B cell (primary cell): ENCODE data around the gene MRPL52. TPM values are rescaled to one million over a fixed set of nuclear protein-coding genes. Genes with fewer than 3 reads are reported as not detected.

Experiments
- ATAC-seq: fragments of 200-7000 bp; cut with Tn5 transposase; one replicate; pipeline ENCODE4 v1.10.0; 2021; ENCODE audit warnings: low read depth, mild to moderate bottlenecking, moderate number of reproducible peaks, moderate library complexity
- CTCF ChIA-PET: fragments of 350-600 bp; sonication (Branson Sonifier 250); formaldehyde crosslinking; loops from one replicate; lab custom pipeline; 2021; ENCODE audit warnings: antibody characterized with exemption, inconsistent platforms; lab: Charles Lee
- POLR2A ChIA-PET: fragments of 350-600 bp; sonication (Branson Sonifier 250); formaldehyde crosslinking; loops from one replicate; lab custom pipeline; 2021; ENCODE audit warnings: antibody characterized with exemption; lab: Charles Lee
- DNase-seq: peaks from one replicate; pipeline ENCODE4 v3.0.0; 2013
- H2AFZ ChIP-seq: 2 replicates; pipeline ENCODE4 v1.6.1; 2012; ENCODE audit warnings: mild to moderate bottlenecking, low read depth, low read length; ENCODE audit not compliant: insufficient read depth, poor library complexity, severe bottlenecking
- H3K27ac ChIP-seq, 2 donors: 1 replicate in 1 of 2; 2 replicates in 1 of 2; pipeline ENCODE4 v1.5.1; 2012 to 2013; ENCODE audit warnings: low read length in 2 of 2, mild to moderate bottlenecking in 2 of 2, moderate library complexity in 1 of 2
- H3K27me3 ChIP-seq, 4 experiments: fragments of 200-600 bp in 1 of 4; sonication (generic) in 1 of 4; replicated peaks in 1 of 4; 1 replicate in 2 of 4; 2 replicates in 2 of 4; pipeline versions ENCODE4 v1.6.1 to v1.7.0; 2013 to 2016; ENCODE audit warnings: low read length in 3 of 4, mild to moderate bottlenecking in 2 of 4, mixed read lengths in 1 of 4, moderate library complexity in 1 of 4; ENCODE audit not compliant: insufficient read depth in 4 of 4, control insufficient read depth in 3 of 4; ENCODE audit errors: control extremely low read depth in 1 of 4
- H3K36me3 ChIP-seq, 2 experiments: replicated peaks in 1 of 2; 1 replicate in 1 of 2; 2 replicates in 1 of 2; pipeline versions ENCODE4 v1.6.1 to v1.7.1; 2013; ENCODE audit warnings: low read length in 1 of 2; ENCODE audit not compliant: insufficient read depth in 2 of 2, control insufficient read depth in 1 of 2; ENCODE audit errors: control extremely low read depth in 1 of 2, extremely low read depth in 1 of 2
- H3K4me1 ChIP-seq, 2 donors: fragments of 200-600 bp in 1 of 2; sonication (generic) in 1 of 2; 1 replicate in 1 of 2; 2 replicates in 1 of 2; pipeline versions ENCODE4 v1.5.1 to v1.6.1; 2013 to 2017; ENCODE audit warnings: low read length in 2 of 2; ENCODE audit not compliant: control insufficient read depth in 2 of 2, insufficient read depth in 2 of 2
- H3K4me2 ChIP-seq: replicated peaks from 2 replicates; pipeline ENCODE3; 2012; ENCODE audit warnings: mild to moderate bottlenecking, low read depth, low read length; ENCODE audit not compliant: poor library complexity, severe bottlenecking
- H3K4me3 ChIP-seq, 5 experiments: fragments of 200-600 bp in 1 of 5; sonication (generic) in 1 of 5; 1 replicate in 3 of 5; 2 replicates in 2 of 5; pipeline versions ENCODE4 v1.5.1 to v1.7.0; 2011 to 2016; ENCODE audit warnings: low read length in 4 of 5, mild to moderate bottlenecking in 4 of 5, low read depth in 2 of 5, control low read depth in 1 of 5, moderate library complexity in 1 of 5; ENCODE audit not compliant: insufficient read depth in 1 of 5; ENCODE audit errors: control extremely low read depth in 1 of 5, extremely low read depth in 1 of 5
- H3K79me2 ChIP-seq: fragments of 200-600 bp; sonication (generic); one replicate; pipeline ENCODE4 v1.6.0; 2016; ENCODE audit warnings: low read length; ENCODE audit not compliant: control insufficient read depth, insufficient read depth
- H3K9ac ChIP-seq: fragments of 200-600 bp; sonication (generic); 2 replicates; pipeline ENCODE4 v1.6.1; 2017; ENCODE audit warnings: mild to moderate bottlenecking, low read length, moderate library complexity
- H3K9me3 ChIP-seq, 3 donors: one replicate each; pipeline versions ENCODE4 v1.6.1 to v1.7.1; 2013; ENCODE audit warnings: low read length in 2 of 3; ENCODE audit not compliant: control insufficient read depth in 2 of 3, insufficient read depth in 1 of 3; ENCODE audit errors: control extremely low read depth in 1 of 3
- H4K20me1 ChIP-seq: 2 replicates; pipeline ENCODE4 v1.6.0; 2012; ENCODE audit warnings: mild to moderate bottlenecking, low read length; ENCODE audit not compliant: insufficient read depth, control insufficient read depth, poor library complexity, severe bottlenecking
- H3K27ac Mint-ChIP-seq: one replicate; pipeline ENCODE4 v1.8.0; 2021; ENCODE audit warnings: mixed read lengths
- H3K27me3 Mint-ChIP-seq: one replicate; pipeline ENCODE4 v1.8.0; 2021; ENCODE audit warnings: mixed read lengths
- H3K4me1 Mint-ChIP-seq: one replicate; pipeline ENCODE4 v1.8.0; 2021; ENCODE audit warnings: mixed read lengths
- H3K4me3 Mint-ChIP-seq: one replicate; pipeline ENCODE4 v1.8.0; 2021; ENCODE audit warnings: mixed read lengths
- H3K9me3 Mint-ChIP-seq: one replicate; pipeline ENCODE4 v1.8.0; 2022; ENCODE audit warnings: mixed read lengths; ENCODE audit not compliant: insufficient read depth
- CTCF ChIP-seq: fragments of 200-600 bp; IDR thresholded peaks from one replicate; pipeline ENCODE4 v1.8.0; 2022; ENCODE audit warnings: antibody characterized with exemption, mild to moderate bottlenecking
- EZH2 ChIP-seq: IDR thresholded peaks from 2 replicates; pipeline ENCODE4 v1.6.1; 2012; ENCODE audit warnings: borderline replicate concordance, low read depth, mild to moderate bottlenecking, moderate library complexity, low read length; ENCODE audit not compliant: insufficient read depth, poor library complexity, severe bottlenecking
- WGBS: methylation state at CpG from one replicate; pipeline ENCODE4 v1.1.5; 2013; ENCODE audit warnings: missing lambda C conversion rate; ENCODE audit not compliant: insufficient coverage; 5-methylcytosine and 5-hydroxymethylcytosine counted together
- intact Hi-C: fragments of 100-400 bp; cut with micrococcal nuclease; formaldehyde crosslinking; loops from one replicate; pipeline ENCODE4 v1.10.0; 2022
- polyA plus RNA-seq: library from polyadenylated mRNA; depleted of rRNA; stranded (reverse); fragments of >200 nt; gene quantifications from 2 replicates; pipeline ENCODE4 v1.2.3, GENCODE V29; 2012
- total RNA-seq, 2 donors: library from RNA; stranded (reverse); fragments of 120-200 nt in 1 of 2; gene quantifications; 1 replicate in 1 of 2; 2 replicates in 1 of 2; pipeline versions ENCODE4 v1.2.3 to v1.2.4, GENCODE V29; 2013 to 2022

Gene MRPL52
- total and polyA plus RNA-seq, 2 donors (not counting 1 experiment from before 2014, with no cell fraction given): 37.4 to 91.6 TPM

GRCh38 chr14:22872033-22872832 is 42.5 kb downstream of the MRPL52 start:
- ATAC-seq: peak; percentile 22
- Histone ChIP-seq H3K4me2 (peak overlapping the region; percentile 85), H3K4me1 (peaks cover 19 to 35% of the 10 kb centered on the region in 2 donors), H3K27me3 (no peaks in the 10 kb centered on the region), H4K20me1 (peaks cover 39% of the 10 kb centered on the region), H3K27ac (peak overlapping the region; percentile 84 to 88), H3K4me3 (peak overlapping the region; percentile 79 to 97 (median 92)), H3K9me3 (no peaks in the 10 kb centered on the region), H3K9ac (peak overlapping the region; percentile 96), H3K36me3 (peaks cover 2 to 43% of the 10 kb centered on the region in 2 experiments), H2AFZ (peak overlapping the region; percentile 76), H3K79me2 (peaks cover 41% of the 10 kb centered on the region)
- Mint-ChIP-seq H3K27me3 (no peaks in the 10 kb centered on the region), H3K27ac (peak overlapping the region; percentile 98), H3K4me1 (peaks cover 34% of the 10 kb centered on the region), H3K9me3 (no peaks in the 10 kb centered on the region), H3K4me3 (peak overlapping the region; percentile 96)
- WGBS: under 1% methylated on average over 42 of the region's 45 CpGs
- intact Hi-C loops: loop anchor here (1.0 to 5.0 kb wide), 4 partner anchors 28 to 135 kb away; partner anchors contain the start of gene AJUBA
- peak; percentile 83 for DNase-seq
- POLR2A ChIA-PET: interaction anchor here (0.5 to 4.6 kb wide), 13 partner anchors 9 to 1416 kb away, joined by 3 to 61 read pairs (median 5); partner anchors contain the start of genes CHD8 and CPNE6
- CTCF ChIA-PET: interaction anchor here (0.5 to 7.9 kb wide), 36 partner anchors 10 to 487 kb away, joined by 3 to 111 read pairs (median 5); partner anchors contain the start of genes AJUBA, CDH24, DAD1 and HAUS4
- TF ChIP-seq EZH2: no peak
- TF ChIP-seq CTCF: peak; percentile 90
